GM18519 (cell line): ENCODE measurements around the gene GLIS1.

ENCODE experiments used
- ATAC-seq: cut with Tn5 transposase; IDR thresholded peaks from one replicate; pipeline ENCODE4 v1.9.1; 2021; ENCODE audit warnings: mild to moderate bottlenecking, moderate library complexity; ENCODE audit not compliant: unreplicated experiment, low FRiP score

Gene GLIS1

DNA sequence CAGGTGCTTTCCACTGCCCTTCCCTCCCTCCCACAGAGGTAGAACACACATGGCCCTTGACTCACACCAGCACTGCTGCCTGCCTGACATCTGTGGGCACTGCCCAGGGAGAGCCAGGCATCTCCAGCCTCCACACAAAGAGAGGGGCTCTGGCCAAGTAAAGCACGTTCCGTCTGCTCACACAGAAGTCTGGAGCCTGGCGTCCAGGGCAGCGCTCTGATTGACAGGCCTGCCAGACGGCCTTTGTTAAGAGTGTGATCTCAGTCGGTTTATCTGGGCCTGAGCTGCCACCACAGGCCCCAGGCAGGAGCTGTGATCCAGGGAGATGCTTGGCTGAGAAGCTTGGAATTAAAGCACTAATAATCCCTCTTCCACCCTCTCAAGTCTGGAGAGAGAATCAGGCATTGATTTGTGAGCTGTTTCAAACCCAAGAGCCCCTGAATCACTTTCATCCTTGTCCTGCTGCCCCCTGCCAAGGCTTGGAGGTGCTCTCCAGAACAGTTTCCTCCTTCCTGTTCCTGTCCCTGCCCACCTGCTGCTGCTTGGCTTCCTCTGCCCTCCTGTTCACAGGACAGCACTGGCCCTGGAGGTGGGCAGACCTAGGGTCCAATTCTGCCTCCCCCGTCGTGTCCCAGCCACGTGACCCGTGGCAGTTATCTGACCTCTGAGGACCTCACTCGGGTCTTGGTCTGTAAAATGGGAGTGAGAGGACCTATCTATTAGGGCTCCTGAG is 276.0 kb downstream of the GLIS1 start:
- no peak for ATAC-seq

DNA sequence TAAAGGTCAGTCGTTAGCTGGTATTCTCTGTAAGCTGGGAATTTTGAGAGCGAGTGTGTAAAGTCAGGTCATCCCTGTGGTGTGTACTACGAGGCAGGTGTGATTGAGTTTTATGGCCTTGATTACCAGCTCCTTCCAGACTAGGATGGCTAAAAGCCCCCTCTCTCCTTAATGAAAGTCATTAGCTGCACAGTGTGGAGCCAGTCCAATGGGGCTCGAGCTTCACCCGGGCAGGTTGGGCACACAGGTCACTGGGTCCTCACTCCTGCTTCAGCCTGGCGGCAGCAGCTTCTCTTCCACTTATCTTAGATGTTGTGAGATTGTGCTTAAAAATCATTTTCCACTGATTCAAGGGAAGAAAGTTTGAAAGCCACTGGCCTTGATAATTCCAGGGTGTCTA is 276.8 kb downstream of the GLIS1 start:
- no peak for ATAC-seq

DNA sequence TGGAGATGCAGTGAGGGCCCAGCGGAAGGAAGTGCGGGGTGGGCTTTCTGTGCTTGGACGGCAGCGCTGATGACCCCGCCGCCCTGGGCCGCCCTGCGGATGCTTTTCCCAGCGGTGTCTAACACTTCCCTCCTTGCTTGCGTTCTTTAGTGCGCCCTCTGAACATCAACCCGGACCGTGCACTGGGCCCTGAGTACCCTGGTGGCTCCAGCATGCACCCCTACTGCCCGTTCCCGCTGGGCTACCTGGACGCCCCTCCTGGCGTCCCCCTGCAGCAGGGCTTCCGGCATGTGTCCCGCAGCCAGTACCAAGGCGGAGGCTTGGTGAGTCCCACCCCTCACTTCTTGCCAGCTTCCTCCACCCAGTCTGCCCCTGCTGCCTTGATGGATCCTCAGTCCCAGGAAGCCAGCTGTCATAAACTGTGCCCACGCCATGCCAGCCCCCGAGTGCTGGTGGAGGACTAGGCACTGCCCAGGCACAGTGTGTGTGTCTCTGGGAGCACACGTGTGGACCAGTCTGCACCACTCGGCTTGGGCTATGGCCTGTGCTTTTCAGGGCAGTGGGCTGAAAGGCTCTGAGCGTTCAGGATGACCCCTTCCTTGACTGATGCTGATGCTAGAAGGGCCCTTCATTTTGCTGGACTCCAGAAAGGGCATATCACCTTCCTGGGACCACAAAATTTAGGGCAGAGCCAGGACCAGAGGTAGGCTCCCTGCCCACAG is 277.5 kb downstream of the GLIS1 start:
- ATAC-seq = no peak

DNA sequence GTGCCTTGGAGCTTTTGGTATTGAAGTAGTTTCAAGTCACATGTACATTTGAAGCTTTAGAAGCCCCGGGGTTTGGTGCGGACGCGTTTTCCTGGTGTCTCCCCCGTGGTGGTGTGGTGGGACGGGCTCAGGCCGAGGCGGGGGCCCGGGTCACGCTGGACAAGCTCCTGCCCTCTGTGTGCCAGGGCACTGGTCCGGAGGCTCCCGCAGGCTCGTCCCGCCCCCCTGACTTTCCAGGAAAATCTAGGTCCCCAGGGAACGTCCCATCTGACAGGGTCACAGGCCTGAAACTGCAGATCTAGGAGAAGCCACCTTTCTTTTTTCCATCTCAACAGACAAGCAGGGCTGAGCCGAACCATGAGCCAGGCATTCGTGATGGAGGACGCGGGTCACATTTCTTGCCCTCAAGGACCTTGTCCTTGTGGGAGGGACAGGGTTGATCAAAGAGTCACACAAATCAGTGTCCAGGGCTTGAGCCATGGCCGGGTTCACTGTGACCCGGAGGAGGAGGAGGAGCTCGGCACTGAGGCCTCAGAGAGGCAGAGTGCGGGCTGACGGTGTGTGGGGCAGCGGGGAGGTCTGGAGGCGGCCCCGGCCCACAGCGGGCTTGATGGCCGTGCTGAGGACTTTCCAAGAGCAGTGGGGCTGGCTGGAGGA is 278.2 kb downstream of the GLIS1 start:
- ATAC-seq = no peak

DNA sequence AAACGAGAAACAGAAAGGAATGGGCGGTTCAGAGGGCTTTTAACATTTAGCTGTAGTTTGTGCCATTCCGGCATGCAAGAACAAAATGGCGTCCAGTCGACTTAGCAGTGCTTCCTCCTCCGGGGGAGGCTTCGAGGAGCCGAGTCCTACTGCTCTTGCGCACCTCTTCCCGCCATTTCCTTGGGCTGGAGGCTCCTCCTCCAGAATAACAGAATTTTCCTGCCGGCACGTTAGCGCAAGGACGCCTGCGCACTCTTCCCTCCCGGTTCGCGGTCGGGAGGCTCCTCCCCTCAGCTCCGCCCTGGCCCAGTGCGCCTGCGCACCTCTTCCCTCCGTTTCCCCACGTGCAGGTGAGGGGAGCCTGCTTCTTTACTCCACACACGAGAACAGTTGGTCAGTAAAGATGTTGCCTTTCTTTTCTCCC is 278.7 kb downstream of the GLIS1 start:
- no peak for ATAC-seq

DNA sequence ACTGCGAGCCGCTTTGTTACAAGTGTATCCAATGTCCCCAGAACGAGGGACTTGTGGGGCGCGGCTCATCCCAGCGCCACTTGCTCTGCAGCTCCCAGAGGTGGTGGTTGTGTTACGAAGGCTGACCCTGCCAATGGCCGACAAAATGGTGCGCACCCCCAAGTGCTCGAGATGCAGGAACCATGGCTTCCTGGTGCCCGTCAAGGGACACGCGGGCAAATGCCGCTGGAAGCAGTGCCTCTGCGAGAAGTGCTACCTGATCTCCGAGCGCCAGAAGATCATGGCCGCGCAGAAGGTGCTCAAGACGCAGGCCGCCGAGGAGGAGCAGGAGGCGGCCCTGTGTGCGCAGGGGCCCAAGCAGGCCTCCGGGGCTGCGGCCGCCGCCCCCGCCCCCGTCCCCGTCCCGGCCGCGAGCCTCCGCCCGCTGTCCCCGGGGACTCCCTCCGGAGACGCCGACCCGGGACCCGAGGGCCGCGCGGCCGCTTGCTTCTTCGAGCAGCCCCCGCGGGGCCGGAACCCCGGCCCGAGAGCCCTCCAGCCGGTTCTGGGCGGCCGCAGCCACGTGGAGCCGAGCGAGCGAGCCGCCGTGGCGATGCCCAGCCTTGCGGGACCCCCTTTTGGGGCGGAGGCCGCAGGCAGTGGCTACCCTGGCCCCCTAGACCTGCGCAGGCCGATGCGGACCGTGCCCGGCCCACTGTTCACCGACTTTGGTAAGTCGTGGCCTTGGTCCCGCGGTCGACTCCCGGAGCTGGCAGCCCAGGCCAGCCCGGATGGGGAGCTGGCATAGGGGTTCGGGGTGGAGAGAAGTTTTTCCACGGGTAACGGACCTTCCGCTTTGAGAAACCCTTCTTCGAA is 279.4 kb downstream of the GLIS1 start, which contains the start of gene DMRTB1:
TSS of gene DMRTB1 (plus strand) at position 79 of the 855 bp plus-strand sequence. CDS start at position 134, 55 bp downstream.
- ATAC-seq = no peak

DNA sequence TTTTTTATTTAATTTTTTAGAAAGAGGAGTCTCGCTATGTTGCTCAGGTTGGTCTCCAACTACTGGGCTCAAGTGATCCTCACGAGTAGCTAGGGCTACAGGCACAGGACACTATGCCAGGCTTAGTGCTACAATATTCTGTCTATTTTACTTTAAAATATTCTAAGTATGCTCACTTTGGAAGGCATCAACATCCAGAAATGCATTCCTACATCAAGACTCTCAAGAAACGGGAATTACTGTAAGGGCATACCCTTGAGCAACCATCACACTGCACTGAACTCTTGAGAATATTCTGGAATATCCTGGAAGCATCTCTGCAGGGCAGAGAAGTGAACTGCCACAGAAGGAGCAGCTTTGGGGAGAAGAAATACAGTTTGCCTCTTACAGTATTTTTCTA is 280.3 kb downstream of the GLIS1 start:
- ATAC-seq = no peak
